ENCODE data around the gene TXNDC15.
"Not testable (repeated sequence)": the region's sequence is repeated elsewhere in the genome, so short reads cannot be mapped to it uniquely, and the experiment has no call there.

TXNDC15 gene

DNA sequence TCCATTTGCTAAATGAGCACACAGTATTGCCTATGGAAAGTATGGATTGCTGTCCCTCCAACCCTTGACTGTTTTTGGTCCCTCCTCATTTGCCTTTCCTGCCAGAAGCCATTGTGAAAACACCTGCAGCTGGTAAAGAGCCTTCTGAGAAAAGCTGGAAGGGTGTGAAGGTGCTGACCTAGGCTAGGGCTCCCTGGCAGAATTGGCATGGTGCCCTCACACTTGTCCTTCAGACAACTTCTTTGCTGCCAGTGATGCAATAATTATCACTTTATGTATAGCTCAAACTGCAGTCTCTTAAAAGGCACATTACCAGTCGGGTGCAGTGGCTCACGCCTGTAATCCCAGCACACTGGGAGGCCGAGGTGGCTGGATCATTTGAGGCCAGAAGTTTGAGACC lies 4.2 kb downstream of the TXNDC15 start:
- no peak for DNase-seq (ENCODE audit: low spot score)

DNA sequence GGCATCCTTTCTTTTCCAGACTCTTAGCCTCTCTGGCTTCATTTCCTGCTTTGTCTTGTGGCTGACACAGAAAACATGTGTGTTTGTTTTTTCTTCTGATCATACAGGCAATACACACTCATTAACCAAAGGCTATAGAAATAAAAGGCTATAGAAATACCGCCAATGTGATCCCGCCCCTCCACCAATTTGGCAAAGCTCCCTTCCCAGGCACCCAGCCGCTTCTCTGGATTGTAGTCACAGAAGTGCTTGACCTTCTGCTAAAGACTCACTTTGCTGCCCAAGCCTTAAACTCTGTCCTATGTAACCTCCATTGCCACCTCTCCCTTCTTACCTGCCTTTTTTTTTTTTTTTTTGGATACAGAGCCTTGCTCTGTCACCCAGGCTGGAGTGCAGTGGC lies 5.3 kb downstream of the TXNDC15 start:
- DNase-seq (ENCODE audit: low spot score), result no peak

DNA sequence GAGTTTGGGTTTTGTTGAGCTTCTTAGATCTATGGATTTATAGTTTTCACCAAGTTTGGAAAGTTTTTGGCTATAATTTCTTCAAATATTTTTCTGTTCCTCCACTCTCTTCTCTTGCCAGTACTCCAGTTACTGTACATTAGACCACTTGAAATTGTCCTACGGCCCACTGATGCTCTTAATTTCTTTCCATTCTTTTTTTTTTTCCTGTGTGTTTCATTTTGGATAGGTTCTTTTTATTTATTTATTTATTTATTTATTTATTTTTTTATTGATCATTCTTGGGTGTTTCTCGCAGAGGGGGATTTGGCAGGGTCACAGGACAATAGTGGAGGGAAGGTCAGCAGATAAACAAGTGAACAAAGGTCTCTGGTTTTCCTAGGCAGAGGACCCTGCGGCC lies 6.8 kb downstream of the TXNDC15 start:
- DNase-seq (ENCODE audit: low spot score), result not testable (repeated sequence)

DNA sequence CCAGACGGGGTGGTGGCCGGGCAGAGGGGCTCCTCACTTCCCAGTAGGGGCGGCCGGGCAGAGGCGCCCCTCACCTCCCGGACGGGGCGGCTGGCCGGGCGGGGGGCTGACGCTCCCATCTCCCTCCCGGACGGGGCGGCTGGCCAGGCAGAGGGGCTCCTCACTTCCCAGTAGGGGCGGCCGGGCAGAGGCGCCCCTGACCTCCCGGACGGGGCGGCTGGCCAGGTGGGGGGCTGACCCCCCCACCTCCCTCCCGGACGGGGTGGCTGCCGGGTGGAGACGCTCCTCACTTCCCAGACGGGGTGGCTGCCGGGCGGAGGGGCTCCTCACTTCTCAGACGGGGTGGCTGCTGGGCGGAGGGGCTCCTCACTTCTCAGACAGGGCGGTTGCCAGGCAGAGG lies 7.5 kb downstream of the TXNDC15 start:
- DNase-seq (ENCODE audit: low spot score), result not testable (repeated sequence)

DNA sequence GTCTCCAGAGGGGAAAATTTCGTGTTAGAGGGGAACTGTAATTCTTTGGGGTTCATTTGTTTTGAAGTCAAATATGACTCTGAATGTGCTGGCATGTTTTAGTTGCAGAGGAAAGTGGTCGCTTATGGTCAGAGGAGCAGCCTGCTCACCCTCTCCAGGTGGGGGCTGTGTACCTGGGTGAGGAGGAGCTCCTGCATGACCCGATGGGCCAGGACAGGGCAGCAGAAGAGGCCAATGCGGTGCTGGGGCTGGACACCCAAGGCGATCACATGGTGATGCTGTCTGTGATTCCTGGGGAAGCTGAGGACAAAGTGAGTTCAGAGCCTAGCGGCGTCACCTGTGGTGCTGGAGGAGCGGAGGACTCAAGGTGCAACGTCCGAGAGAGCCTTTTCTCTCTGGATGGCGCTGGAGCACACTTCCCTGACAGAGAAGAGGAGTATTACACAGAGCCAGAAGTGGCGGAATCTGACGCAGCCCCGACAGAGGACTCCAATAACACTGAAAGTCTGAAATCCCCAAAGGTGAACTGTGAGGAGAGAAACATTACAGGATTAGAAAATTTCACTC lies 13.5 kb downstream of the TXNDC15 start:
- DNase-seq (ENCODE audit: low spot score), result no peak

DNA sequence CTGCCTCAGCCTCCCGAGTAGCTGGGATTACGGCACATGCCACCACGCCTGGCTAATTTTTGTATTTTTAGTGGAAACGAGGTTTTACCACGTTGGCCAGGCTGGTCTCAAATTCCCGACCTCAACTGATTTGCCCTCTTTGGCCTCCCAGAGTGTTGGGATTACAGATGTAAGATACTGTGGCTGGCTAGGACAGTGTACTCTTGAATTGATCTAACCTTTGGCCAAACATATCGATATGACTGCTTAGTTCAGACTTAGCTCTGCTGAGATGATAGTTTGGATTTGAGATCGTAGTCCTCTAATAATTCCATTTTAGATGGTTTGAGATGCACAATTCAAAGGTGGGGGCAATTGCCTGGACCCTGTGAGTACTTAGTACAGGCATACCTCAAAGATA lies 15.2 kb downstream of the TXNDC15 start:
- no peak for DNase-seq (ENCODE audit: low spot score)

DNA sequence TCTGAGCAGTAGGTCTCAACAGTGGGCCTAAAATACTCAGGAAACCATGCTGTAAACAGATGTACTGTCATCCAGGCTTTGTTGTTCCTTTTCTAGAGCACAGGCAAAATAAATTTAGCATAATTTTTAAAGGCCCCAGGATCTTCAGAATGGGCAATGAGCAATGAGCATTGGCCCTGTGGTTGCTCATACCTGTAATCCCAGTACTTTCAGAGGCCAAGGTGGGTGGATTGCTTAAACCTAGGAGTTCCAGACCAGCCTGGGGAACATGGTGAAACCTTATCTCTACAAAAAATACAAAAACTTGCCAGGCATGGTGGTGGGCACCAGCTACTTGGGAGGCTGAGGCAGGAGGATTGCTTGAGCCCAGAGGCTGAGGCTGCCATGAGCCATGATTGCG lies 17.3 kb downstream of the TXNDC15 start:
- DNase-seq (ENCODE audit: low spot score), result no peak

DNA sequence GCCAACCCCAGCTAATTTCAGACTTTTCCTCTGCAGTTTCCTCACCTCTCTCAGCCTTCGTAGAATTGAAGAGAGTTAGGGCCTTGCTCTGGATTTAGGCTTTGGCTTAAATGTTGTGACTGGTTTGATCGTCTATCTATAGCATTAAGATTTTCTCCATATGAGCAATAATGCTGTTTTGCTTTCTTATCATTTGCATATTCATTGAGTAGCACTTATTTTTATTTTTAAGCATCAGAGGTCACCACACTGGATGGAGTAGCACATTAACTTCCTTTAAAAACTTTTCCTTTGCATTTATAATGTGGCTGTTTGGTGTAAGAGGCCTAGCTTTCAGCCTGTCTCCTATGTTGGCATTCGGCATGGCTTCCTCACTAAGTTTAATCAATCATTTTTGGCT lies 18.1 kb downstream of the TXNDC15 start:
- no peak for DNase-seq (ENCODE audit: low spot score)

DNA sequence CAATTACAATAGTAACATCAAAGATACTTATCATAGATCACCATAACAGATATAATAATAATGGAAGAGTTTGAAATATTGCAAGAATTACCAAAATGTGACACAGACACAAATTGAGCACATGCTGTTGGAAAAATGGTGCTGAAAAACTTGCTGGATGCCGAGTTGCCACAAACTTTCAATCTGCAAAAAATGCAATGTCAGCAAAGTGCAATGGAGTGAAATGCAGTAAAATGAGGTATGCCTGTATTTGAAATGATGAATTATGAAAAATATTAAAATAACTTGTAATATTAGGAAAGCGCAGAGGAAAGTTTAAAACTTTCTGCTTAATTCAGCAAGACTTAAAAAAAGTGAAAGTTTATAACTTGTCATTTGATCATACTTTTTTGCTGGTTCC lies 18.8 kb downstream of the TXNDC15 start:
- no peak for DNase-seq (ENCODE audit: low spot score)

DNA sequence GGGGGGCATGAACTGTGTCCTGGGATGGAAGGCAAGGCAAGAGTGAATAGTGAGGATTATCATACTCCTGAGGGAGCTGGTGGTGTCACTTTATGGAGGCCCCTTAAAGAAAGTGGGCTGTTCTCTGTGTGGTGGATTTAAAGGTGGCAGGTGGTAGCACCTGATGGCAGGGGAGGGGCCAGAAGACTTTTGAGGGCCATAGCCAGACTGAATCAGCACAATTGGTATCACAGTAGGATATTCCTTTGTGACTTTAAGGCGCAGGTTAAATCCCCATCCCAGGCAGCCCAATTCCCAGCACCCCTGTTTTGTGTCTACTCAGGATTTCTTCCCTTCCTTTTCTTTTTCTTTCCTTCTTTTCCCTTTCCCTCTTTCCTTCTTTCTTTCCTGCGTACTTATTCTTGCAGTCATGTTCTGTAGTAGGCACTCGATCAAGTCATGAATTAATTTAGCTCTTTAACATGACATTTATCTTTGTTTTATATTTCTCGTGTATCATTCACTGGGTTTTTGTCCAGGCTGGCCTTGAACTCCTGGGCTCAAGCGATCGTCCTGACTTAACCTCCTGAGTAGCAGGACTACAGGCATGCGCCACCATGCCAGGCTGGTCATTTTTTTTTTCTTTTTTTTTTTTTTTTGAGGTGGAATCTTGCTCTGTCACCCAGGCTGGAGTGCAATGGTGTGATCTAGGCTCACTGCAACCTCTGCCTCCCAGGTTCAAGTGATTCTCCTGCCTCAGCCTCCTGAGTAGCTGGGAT lies 19.8 kb downstream of the TXNDC15 start:
- DNase-seq (ENCODE audit: low spot score), result no peak

DNA sequence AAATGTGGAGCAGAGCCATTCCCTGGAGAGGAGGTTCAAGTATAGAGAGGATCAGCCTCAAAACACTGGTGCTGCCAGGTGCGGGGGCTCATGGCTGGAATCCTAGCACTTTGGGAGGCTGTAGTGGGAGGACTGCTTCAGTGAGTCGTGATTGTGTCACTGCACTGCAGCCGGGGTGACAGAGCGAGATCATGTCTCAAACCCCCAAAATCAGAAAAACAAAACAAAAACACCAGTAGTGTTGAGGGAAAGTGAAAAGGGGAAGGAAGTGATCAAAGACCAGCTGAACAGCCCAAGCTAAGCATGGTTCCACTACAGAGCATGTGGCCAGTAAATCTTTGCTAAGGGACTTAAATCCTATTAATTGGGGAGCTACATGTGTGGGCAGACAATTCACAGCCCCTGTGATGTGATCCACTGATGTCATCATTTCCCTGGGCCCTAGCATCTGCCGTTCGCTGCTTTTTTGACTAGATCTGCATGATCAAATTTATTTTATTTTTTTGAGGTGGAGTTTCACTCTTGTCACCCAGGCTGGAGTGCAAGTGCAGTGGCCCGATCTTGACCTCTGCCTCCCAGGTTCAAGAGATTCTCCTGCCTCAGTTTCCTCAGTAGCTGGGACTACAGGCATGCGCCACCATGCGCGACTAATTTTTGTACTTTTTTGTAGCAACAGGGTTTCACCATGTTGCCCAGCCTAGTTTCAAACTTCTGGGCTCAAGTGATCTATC lies 28.1 kb downstream of the TXNDC15 start:
- no peak for DNase-seq (ENCODE audit: low spot score)

DNA sequence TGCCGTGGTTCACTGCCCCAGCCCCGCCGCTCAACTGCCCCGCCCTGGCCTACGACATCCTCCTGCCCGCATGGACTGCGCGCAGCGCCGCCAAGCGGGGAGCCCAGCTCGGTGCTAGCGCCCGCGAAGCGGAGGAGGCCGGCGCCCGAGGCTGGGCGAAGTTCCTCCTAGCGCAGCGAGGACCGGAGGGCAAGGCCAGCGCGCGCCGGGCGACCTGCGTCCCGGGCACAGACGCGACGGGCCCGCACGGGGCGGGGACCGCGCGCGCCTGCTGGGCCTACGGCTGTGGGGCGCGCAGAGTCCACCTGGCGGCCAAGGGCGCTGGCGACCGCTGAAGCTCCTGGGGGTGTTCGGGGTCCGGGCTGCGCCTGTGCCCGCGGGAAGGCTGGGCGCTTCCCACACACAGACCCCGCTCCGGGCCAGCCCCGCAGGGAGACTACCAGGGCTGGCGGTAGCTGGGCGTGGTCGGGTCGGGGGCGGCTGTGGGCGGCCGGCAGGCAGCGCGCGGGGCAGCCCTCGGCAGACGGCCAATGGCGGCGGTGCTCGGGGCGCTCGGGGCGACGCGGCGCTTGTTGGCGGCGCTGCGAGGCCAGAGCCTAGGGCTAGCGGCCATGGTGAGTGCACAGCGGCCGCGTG lies 30.6 kb downstream of the TXNDC15 start, which contains the start of gene PCBD2:
PCBD2 (plus strand) TSS at position 522 of the 636 bp plus-strand sequence; CDS start at position 531, 9 bp downstream.
- DNase-seq (ENCODE audit: low spot score), result peak; percentile 80

DNA sequence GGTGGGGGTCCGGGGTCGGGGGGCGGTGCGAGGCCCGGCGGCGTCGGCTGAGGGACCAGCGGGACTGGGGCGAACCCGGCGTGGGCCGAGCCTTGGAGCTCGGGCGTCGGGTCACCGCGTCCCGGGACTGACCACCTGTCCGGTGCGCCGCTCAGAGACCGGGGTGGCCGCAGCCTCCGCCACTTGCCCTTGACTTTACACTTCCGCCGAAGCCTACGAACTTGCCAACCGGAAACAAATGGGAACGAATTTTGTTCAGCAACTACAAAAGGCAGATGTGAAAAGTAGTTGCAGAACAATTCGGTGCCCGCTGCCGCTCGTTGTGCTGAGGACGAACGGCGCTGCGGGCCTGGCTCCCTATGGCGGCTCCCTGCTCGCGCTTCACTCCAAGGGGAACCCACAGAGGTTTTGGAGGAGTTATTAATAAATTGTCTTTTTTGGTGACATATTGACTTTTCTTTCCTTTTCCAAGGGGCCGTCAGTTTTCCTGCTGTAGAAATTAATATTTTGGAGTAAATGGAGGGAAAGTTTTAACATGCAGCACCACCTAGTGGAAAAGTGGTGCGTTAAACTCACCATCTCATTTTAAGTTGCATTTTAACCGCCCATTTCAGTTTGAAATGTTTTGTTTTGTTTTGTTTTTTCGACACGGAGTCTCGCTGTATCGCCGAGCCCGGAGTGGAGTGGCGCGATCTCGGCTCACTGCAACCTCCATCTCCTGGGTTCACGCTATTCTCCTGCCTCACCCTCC lies 31.2 kb downstream of the TXNDC15 start:
- DNase-seq (ENCODE audit: low spot score), result peak; percentile 76

DNA sequence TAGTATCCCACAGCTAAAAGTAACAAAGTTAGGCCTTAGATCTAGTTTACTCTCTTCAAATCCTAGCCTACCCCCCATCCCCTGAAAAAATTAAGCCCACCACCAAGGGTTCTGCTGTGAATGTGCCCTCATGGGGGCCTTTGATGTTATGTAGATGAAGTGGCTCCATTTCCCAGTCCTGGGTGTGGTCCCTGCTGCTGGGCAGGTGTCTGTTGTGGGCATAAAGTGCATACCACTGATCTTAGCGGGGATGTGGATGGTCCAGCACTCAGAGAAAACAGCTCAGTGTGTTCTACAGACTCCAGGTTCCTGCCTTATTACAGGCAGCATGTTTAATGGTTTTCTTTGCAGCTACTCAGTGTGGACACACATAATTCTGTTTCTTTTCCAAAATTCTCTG lies 32.6 kb downstream of the TXNDC15 start:
- DNase-seq (ENCODE audit: low spot score), result no peak

DNA sequence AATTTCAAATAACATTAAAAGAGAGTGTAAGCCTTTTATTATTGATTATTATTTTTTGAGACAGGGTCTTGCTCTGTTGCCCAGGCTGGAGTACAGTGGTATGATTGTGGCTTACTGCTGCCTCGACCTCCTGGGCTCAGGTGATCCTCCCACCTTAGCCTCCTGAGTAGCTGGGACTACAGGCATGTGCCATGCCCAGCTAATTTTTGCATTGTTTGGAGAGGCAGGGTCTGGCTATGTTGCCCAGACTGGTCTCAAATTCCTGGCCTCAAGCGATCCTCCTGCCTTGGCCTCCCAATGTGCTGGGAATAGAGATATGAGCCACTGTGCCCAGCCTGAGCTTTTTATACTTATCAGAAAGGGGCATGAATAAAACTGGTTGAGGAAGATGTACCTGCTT lies 36.6 kb downstream of the TXNDC15 start:
- not testable (repeated sequence) for DNase-seq (ENCODE audit: low spot score)

DNA sequence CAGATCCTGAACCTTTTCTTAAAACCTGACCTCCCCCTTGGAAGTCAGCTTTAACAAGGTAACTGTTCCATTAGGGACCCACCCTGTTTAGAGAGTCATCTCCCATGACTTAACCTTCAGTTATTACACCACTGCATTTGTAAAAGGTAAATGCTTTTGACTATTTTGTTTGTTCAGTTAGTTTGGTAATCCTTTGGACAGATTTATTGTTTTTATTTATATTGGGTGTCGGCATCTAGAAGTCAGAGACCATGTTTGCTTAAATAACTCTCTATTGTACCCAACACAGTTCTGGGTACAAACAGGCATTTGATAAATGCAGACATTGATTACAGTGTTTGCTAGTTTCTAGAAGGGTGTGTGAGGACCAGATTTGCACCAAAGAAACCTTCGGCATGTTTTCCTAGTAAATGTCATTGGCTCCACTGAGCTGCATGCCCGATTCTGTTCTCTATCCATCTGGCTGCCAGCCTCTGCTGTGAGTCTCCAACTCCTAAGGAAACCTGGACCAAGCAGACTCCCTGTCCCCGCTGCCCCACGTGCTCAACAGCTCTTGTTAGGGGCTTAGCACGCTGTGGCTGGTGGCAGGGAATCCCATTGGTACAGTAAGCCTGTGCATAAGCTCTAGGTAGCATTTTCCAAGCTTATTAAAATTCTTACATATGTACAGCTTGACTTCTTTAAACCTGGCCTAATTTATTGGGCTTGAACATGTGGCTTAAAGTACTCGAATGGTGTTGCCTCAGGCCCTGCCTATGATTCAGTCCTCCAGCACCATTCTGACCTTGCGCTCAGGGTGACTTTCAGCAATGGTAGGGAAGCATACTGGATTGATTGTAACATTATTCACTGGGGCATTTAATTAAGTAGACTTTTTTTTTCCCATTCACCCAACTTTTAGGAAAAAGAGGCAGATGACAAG lies 37.4 kb downstream of the TXNDC15 start:
- DNase-seq (ENCODE audit: low spot score), result no peak

DNA sequence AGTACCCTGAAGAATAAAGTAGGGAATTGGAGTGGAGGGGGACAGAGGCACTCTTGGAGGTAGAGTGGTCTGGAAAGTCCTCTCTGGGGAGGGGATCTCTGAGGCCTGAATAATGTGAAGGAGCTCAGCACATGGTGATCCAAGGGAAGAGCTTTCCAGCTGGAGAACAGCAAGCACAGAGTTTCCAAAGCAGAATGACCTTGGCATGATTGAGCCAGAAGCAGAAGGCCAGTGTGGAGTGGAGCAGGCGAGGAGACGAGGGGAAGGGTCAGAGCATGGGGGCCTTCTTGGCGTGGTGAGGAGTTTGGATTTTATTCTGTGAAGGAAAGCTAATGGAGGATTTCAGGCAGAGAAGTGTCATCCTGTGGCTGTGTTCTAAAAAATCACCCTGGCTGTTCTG lies 39.1 kb downstream of the TXNDC15 start:
- no peak for DNase-seq (ENCODE audit: low spot score)

DNA sequence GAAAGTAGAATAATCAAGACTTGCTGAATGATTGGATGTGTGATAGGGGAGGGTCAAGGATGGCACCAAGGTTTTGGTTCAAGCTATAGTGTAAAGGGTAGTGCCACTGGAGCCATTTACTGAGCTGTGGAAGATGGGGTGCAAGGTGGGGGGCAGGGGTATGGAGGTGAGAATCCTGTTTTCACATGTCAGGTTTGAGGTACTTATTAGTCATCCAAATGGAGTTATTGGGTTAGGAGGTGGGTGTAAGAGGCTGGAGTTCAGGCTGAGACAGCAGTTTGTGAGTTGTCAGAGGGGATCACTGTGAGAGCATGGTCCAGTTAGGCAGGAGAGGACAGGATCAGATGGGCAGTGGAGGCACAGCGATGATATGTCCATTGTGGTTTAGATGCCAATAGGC lies 39.6 kb downstream of the TXNDC15 start:
- no peak for DNase-seq (ENCODE audit: low spot score)

DNA sequence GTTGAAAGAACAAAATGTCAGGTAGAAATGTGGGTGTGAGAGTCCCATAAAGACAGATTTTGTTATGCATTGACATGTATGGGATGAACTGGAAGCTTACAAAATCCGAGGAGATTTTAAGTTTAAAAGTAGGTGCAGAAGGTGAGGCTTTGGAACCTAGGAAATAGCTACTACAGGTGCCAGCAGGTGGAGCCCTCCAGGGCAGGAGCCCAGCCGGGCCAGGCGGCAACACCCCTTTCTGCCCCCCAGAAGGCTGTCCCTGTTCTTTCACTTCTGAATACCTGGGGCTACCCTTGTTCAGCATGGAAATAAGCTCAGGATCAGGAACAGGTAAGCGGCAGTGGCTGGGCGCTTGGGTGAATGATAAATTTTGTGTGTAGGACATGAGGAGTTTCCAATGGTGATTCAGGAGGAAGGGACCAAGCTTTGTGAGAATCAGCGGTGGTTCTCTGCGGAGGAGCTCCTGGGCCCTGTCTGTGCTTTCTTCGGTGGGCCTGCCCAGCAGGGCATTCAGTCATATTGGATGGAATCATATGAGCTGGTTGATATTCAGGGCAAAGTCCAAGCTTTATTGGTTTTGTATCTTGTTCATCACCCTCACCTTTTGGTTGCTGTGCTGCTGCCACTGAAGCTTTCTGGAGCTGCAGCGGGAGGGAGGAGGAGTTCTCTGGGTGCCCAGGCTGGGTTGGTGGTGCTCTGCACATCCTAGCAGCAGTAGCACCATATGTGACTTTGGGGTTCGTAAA lies 43.1 kb downstream of the TXNDC15 start:
- DNase-seq (ENCODE audit: low spot score), result peak; percentile 6

DNA sequence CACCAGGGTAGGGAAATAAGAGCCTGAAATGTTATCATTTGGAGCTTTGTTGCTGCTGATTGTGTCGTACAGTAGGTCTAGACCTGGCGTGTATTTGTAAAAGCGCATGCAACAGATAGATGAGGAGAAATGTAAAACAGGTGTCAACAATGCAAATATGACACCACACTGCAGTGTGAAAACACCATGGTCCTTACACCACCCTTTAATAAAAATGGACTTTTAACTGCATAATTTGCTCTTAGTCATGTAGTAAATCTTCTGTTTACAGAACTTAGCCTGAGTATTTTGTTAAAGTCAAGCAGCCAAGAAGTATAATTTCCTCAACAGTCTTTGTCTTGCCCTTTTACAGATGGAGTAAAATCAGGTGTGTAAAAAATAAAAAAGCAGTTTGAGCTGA lies 44.7 kb downstream of the TXNDC15 start:
- DNase-seq (ENCODE audit: low spot score), result no peak
